Neuronal stem cell (in vitro differentiated cells): ENCODE results near the gene CHD5.

Experiments
- DNase-seq: peaks from one replicate; pipeline ENCODE4 v3.0.0-alpha.2; 2013; ENCODE audit warnings: low spot score
- H2AFZ ChIP-seq: one replicate; pipeline ENCODE4 v1.6.1; 2013; ENCODE audit warnings: mild to moderate bottlenecking, low read length, inconsistent platforms
- H2AK5ac ChIP-seq: 2 replicates; pipeline ENCODE4 v1.6.1; 2013; ENCODE audit warnings: low read depth, mild to moderate bottlenecking, inconsistent platforms, low read length, moderate library complexity, mixed read lengths
- H2BK120ac ChIP-seq: 2 replicates; pipeline ENCODE4 v1.6.1; 2013; ENCODE audit warnings: low read depth, mild to moderate bottlenecking, inconsistent platforms, low read length, moderate library complexity, mixed read lengths
- H2BK12ac ChIP-seq: one replicate; pipeline ENCODE4 v1.6.1; 2013; ENCODE audit warnings: low read length, inconsistent platforms
- H2BK15ac ChIP-seq: 2 replicates; pipeline ENCODE4 v1.6.1; 2013; ENCODE audit warnings: mild to moderate bottlenecking, low read length, inconsistent platforms, mixed read lengths
- H2BK5ac ChIP-seq: one replicate; pipeline ENCODE4 v1.6.1; 2013; ENCODE audit warnings: inconsistent platforms, mild to moderate bottlenecking, low read length, moderate library complexity
- H3K14ac ChIP-seq: one replicate; pipeline ENCODE4 v1.6.1; 2013; ENCODE audit warnings: low read length, inconsistent platforms
- H3K18ac ChIP-seq: 2 replicates; pipeline ENCODE4 v1.6.1; 2013; ENCODE audit warnings: low read length, inconsistent platforms
- H3K23ac ChIP-seq: 2 replicates; pipeline ENCODE4 v1.6.1; 2013; ENCODE audit warnings: low read depth, mild to moderate bottlenecking, mixed read lengths, low read length, inconsistent platforms; ENCODE audit not compliant: poor library complexity
- H3K27ac ChIP-seq: replicated peaks from 3 replicates; pipeline ENCODE4 v1.5.1; 2013; ENCODE audit warnings: low read length, inconsistent platforms
- H3K27me3 ChIP-seq, 3 experiments: 2 replicates each; pipeline ENCODE4 v1.6.1; 2013; ENCODE audit warnings: low read length in 3 of 3, mild to moderate bottlenecking in 2 of 3, inconsistent platforms in 1 of 3, low read depth in 1 of 3, mixed read lengths in 1 of 3, moderate library complexity in 1 of 3; ENCODE audit not compliant: control insufficient read depth in 3 of 3, insufficient read depth in 3 of 3
- H3K36me3 ChIP-seq, 2 donors: replicated peaks in 1 of 2; 2 replicates each; pipeline ENCODE4 v1.6.1; 2013; ENCODE audit warnings: low read length in 2 of 2; ENCODE audit not compliant: control insufficient read depth in 2 of 2, insufficient read depth in 2 of 2
- H3K4ac ChIP-seq: 2 replicates; pipeline ENCODE4 v1.6.1; 2013; ENCODE audit warnings: inconsistent platforms, mild to moderate bottlenecking, low read length, moderate library complexity
- H3K4me1 ChIP-seq, 2 donors: 1 replicate in 1 of 2; 2 replicates in 1 of 2; pipeline ENCODE4 v1.6.1; 2013; ENCODE audit warnings: low read length in 2 of 2, low read depth in 1 of 2; ENCODE audit not compliant: control insufficient read depth in 2 of 2, insufficient read depth in 1 of 2
- H3K4me2 ChIP-seq: one replicate; pipeline ENCODE4 v1.6.1; 2013; ENCODE audit warnings: mild to moderate bottlenecking, low read length, inconsistent platforms; ENCODE audit not compliant: insufficient read depth, poor library complexity, severe bottlenecking
- H3K4me3 ChIP-seq, 2 donors: 2 replicates each; pipeline ENCODE4 v1.5.1; 2013; ENCODE audit warnings: low read length in 2 of 2, mild to moderate bottlenecking in 2 of 2, inconsistent platforms in 1 of 2, moderate library complexity in 1 of 2
- H3K79me1 ChIP-seq: one replicate; pipeline ENCODE4 v1.6.1; 2013; ENCODE audit warnings: low read depth, mild to moderate bottlenecking, inconsistent platforms, low read length, moderate library complexity
- H3K9ac ChIP-seq: one replicate; pipeline ENCODE4 v1.6.1; 2013; ENCODE audit warnings: mild to moderate bottlenecking, low read depth, low read length, inconsistent platforms; ENCODE audit not compliant: poor library complexity
- H3K9me3 ChIP-seq, 2 donors: replicated peaks in 1 of 2; 2 replicates each; pipeline versions ENCODE3 to v1.6.1; 2013; ENCODE audit warnings: low read length in 2 of 2, mild to moderate bottlenecking in 2 of 2, inconsistent platforms in 1 of 2, low read depth in 1 of 2, mixed read lengths in 1 of 2, moderate library complexity in 1 of 2; ENCODE audit not compliant: control insufficient read depth in 2 of 2, insufficient read depth in 1 of 2
- H4K8ac ChIP-seq: one replicate; pipeline ENCODE4 v1.6.1; 2013; ENCODE audit warnings: low read depth, mild to moderate bottlenecking, inconsistent platforms, low read length, moderate library complexity
- H4K91ac ChIP-seq: one replicate; pipeline ENCODE4 v1.6.1; 2013; ENCODE audit warnings: low read length, low read depth, mild to moderate bottlenecking, inconsistent platforms; ENCODE audit not compliant: poor library complexity
- WGBS, 2 donors: extraction: QIAGEN DNeasy Blood & Tissue Kit; methylation state at CpG; one replicate each; pipeline ENCODE4 v1.1.7; 2013; ENCODE audit warnings: missing lambda C conversion rate in 2 of 2, mixed read lengths in 1 of 2; ENCODE audit not compliant: insufficient read length in 2 of 2, insufficient replicate concordance in 1 of 2; ENCODE audit errors: extremely low coverage in 2 of 2; 5-methylcytosine and 5-hydroxymethylcytosine counted together

CHD5 gene

DNA sequence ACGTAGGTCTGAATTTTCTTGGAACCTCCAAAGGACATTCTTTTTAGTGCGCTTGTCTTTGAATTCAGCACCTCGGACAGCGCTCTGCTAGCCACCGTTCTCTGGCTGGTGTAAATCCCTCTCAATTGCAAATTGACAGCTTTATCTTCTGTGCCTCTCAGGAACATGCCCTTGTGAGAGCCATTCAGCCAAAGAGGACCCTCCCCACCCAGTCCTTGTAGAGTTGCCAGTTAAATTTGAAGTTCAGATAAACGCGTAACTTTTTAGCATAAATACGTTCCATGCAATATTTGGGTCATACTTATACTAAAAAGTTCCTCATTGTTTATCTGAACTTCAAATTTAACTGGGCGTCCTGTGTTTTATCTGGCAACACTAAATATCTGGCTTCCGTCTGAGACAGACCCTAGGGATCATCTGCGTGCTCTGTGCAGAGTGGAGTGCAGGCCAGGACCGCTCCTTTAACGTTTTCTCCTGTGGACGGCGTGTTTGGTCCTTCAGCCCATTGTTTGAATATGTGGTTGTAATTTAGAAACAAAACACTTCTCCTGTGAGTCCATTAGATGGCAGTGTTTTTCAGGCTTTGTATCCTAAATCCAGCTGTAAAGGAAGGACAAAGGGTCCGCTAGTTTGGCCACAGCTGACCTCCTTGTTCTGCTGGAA lies 127.4 kb downstream of the CHD5 start:
- H3K36me3 ChIP-seq: no peaks in the 10 kb centered on the region
- no peak overlapping the region for H4K8ac ChIP-seq
- no peak overlapping the region for H2AFZ ChIP-seq
- no peak overlapping the region for H3K4ac ChIP-seq
- no peak overlapping the region for H3K14ac ChIP-seq
- no peak overlapping the region for H3K9ac ChIP-seq
- peak; percentile 89 for DNase-seq
- H3K27me3 ChIP-seq: peaks cover 0 to 18% (median 1%) of the 10 kb centered on the region in 3 experiments
- no peak overlapping the region for H3K23ac ChIP-seq
- H3K4me2 ChIP-seq: no peak overlapping the region
- no peak overlapping the region for H2BK120ac ChIP-seq
- WGBS, 2 donors: no CpG with 5 or more reads among the region's 16 CpGs
- H3K18ac ChIP-seq: no peak overlapping the region
- H2AK5ac ChIP-seq: no peak overlapping the region
- H2BK15ac ChIP-seq: no peak overlapping the region
- H3K9me3 ChIP-seq: no peaks in the 10 kb centered on the region
- no peak overlapping the region for H3K27ac ChIP-seq
- no peak overlapping the region for H2BK5ac ChIP-seq
- H3K4me3 ChIP-seq: no peak overlapping the region
- peaks cover 6 to 7% of the 10 kb centered on the region in 2 donors for H3K4me1 ChIP-seq
- no peaks in the 10 kb centered on the region for H3K79me1 ChIP-seq
- no peak overlapping the region for H2BK12ac ChIP-seq
- no peak overlapping the region for H4K91ac ChIP-seq
